Measurements from ENCODE around the gene SPRY1. TPM values are rescaled to one million over a fixed set of nuclear protein-coding genes. Genes with fewer than 3 reads are reported as not detected.

SPRY1 gene
- total RNA-seq, 1 donor from 2014 or later = 28.2 TPM

GRCh38 chr4:123379392-123379791 is 17.2 kb upstream of the SPRY1 start:
- DNase-seq (ENCODE audit: low spot score) = no peak

DNA sequence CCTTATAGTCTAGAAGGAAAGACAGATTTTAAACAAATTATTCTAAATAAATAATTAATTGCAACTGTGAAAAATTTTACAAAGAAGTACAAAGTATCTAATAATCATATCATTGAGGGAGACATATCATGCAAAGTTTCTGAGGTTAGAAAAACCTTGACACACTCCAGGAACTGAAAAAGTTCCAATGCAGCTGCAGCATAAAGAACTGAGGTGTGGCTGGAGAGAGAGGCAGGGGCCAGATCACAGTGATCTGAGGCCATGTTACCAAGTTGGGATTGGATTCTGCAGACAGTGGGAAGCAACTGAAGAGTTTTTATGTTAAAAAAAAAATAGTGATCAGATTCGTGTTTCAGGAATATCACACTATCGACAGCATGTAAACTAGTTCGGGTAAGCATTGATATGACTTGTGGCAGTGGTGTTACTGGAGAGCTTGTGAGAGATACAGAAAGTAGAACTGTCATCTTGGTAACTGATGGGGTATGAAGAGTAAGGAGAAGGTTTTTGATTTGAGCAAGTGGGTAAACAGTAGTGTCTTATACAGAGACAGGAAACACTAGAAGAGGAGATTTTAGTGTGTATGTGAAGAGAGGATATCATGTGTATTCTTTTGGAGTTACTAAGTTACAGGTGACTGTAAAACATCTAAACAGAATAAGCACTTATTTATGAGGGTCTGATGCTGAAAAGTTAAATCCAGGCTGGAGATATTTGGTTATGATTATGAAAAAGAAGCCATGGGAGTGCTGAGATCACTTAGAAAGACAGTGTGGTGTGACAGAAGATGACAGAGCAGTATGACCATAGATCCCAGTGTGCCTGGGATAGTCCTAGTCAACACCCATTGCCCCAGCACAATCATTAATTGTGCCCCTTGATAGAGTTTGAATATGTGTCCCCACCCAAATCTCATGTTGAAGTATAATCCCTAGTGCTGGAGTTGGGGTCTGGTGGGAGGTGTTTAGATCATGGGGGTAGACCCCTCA is 15.6 kb upstream of the SPRY1 start:
- DNase-seq (ENCODE audit: low spot score) = no peak

GRCh38 chr4:123381996-123382395 is 14.6 kb upstream of the SPRY1 start:
- no peak for DNase-seq (ENCODE audit: low spot score)

- DNase-seq (ENCODE audit: low spot score) = no peak
Observed at GRCh38 chr4:123383566-123383965, 13.0 kb upstream of the SPRY1 start.

DNA sequence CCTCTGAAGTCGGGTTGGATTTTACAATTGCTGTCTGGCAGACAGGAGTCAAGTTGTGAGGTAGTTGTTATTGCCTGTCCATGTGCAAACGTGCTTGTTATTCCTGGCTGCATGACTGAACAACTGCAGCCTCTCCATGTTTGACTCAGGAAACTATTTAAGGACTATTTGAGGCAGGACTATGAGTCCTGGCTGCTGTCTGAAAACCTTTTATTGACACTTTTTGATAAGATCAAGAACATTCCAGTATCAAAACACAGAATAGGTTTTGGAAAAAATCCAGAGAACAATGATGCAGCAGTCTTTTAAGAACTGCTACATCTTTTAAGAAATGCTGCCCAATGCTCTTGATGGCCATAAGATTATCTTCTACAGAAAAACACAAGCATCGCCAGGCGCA is 10.0 kb upstream of the SPRY1 start:
- no peak for DNase-seq (ENCODE audit: low spot score)

DNA sequence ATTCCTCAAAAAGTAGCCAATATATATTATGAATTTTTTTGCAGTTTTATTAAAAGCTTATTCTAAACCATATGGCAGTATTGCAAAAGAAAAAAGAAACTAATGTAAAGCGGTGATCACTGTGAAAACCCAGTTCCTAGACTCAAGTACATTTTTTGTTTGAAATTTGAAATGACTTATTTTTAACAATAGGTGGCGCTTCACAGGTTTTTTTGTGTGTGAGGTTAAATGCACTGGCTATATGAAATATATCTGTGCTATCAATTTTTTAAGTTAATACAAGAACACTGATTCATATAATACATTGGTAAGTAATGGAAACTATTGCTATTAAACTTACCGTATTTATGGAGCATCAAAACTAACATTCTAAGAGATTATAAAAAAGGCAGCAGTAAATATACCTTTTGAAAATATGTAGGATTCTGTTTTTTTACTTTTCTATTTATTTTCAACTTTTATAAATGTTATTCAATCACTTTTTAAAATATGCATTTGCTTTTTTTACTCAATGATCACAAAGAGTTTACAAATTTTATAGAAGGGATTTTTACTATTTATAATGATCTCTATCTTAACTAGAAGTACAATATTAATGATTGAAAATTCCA is 5.6 kb upstream of the SPRY1 start:
- no peak for DNase-seq (ENCODE audit: low spot score)

- no peak for DNase-seq (ENCODE audit: low spot score)
Observed at GRCh38 chr4:123393721-123394120, 2.9 kb upstream of the SPRY1 start.

DNA sequence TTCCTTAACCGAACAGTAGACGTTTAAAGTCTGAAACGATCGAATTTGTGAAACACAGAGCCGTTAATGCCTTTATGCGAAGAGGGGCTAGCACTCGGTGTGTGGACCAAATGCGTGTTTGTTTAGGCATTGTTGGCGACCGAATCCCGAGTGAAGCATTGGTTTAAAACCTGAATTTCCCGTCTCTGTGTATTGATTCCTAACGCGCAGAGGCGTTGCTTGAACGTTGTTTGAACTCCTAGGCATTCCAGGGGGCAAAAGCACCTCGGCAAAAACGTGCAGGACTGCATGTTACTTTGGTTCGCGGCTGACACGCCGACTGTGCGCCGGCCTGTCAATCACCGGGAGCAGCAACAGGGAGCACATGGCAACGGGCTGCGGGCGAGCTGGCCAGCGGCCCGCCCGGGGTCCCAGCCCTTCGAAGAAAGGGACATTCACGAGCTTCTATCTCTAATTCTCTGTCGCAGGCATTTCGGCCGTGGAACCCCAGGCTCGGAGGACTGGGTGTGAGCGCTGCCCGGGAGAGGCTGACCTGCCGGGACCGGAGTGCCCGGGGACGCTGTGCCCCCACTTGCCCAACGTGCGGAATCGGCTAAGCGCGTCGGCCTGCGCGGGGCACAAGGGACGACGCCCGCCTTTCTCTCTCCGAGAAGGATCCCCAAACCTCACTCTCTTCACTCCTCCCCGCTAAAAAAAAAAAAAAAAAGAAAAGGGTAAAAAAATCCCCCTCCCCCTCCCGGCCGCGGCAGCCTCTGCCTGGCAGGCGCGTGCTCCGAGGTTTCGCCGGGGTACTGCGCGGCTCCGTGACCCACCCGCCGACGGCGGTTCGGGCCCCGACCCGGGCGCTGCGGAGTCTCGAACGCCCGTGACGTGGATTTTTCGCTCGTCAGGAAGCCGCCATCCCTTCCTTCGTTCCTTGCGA is 810 bp downstream of the SPRY1 start:
- peak; percentile 62 for DNase-seq (ENCODE audit: low spot score)

DNA sequence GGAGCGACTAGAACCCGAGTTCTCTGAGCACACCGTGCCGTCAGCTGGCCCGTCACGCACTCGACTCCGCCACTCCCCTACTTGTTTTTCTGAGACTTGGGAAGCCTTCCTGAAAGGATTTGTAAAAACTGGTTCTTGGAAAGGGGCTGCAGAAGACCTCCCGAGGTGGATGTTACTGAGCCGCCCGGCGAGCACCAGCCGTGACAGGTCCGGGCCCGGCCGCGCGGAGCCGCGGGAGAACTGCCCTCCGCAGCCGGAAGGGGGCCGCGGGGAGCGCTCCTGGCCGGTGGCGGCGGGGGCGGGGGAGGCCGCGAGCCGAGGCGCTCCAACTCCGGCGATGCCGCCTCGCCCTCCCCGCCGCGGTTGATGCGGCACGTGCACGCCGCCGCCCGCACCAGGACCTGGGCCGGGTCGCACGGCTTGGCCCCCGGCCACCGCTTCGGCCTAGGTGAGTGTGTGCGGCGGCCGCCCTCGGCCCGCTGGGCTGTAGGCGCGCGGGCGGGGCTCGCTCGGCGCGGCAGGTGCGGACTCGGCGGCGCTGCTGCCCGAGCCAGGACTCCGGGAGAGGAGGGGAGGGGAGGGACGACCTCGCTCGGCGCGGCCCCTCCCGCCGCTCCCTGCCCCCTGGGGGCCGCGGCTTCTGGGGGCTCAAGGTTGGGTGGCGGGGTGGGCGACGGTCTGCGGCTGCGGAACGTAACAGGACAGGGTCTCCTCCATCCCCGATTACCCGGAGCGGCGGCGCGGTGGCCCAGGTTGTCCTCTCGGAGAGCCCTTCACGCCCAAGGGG is 1.7 kb downstream of the SPRY1 start:
- peak; percentile 62 for DNase-seq (ENCODE audit: low spot score)

DNA sequence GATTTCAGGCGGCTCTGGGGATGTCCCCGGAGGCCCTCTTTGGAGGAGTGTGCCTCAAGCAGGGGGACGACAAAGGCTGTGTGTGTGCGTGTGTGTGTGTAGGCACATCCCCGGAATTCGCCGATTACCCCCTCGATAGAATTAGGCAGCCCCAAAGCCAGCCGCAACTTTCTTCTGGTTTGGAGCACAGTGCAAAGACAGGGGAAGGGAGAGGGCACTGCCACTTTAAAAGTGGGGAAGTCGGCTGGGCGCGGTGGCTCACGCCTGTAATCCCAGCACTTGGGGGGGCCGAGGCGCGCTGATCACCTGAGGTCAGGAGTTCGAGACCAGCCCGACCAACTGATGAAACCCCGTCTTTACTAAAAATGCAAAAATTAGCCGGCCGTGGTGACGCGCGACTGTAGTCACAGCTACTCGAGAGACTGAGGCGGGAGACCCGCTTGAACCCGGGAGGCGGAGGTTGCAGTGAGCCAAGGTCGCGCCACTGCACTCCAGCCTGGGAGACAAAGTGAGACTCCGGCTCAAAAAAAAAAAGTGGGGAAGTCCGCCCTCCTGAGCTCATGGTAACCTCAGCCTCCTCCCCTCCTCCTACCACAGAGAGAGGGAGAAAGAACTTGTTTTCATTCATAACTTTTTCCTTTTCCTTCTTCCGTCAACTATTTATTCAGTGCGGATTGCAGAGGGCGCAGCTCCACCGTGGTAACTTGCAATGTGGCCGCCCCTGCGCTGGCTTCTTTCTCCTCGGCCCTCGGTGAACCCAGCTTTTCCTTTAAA is 2.4 kb downstream of the SPRY1 start:
- DNase-seq (ENCODE audit: low spot score) = peak; percentile 81

DNA sequence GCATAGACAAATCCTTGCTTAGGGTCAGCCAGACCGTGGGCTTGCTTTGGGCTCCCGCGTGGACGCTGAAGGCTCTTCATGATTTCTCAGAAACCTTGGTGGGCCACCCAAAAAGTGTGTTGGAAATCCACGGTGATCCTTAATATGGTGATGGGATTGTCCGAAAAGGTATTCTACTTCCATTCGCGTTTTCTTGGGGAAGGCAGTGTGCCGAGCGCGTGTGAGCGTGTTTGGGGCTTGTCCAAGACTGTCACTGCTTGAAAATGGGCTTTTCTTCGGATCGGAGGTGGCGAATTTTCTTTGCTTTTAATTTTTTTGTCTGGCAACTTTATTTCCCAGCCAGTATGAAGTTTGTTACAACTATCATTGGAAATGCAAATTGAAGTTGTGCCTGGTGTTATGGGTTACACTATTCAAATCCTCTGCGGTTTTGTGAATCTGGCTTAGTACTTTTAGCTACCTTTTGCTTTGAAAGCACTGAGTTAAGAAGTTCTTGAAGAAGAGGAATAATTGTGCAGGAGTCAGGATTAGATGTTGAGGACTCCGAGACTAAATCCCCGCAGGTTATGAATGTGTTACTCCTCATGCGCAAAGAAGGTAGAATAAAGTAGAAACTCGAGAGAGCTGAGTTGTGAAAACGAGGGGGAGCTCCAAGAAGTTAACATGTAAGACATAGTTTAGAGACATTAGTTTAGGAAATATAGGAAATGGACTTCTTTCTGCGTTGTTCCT is 3.2 kb downstream of the SPRY1 start:
- DNase-seq (ENCODE audit: low spot score) = peak; percentile 21

DNA sequence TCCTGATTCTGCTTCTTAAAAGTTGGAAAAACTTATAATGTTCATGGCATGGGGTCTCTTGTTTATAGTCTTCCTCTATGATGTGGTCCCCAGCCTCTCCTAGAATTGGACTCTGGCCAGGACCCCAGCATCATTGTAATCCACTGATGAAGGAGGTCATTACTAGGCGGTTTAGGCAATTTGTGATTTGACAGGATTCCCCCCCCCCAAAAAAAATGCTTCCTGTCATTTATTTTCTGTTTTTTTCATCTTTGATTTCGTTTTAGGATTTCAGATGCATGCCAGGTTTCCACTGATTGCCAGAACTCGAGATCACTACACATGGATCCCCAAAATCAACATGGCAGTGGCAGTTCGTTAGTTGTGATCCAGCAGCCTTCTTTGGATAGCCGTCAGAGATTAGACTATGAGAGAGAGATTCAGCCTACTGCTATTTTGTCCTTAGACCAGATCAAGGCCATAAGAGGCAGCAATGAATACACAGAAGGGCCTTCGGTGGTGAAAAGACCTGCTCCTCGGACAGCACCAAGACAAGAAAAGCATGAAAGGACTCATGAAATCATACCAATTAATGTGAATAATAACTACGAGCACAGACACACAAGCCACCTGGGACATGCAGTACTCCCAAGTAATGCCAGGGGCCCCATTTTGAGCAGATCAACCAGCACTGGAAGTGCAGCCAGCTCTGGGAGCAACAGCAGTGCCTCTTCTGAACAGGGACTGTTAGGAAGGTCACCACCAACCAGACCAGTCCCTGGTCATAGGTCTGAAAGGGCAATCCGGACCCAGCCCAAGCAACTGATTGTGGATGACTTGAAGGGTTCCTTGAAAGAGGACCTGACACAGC is 4.9 kb downstream of the SPRY1 start:
- DNase-seq (ENCODE audit: low spot score) = no peak

GRCh38 chr4:123402121-123402465 is 5.5 kb downstream of the SPRY1 start:
- DNase-seq (ENCODE audit: low spot score) = no peak

DNA sequence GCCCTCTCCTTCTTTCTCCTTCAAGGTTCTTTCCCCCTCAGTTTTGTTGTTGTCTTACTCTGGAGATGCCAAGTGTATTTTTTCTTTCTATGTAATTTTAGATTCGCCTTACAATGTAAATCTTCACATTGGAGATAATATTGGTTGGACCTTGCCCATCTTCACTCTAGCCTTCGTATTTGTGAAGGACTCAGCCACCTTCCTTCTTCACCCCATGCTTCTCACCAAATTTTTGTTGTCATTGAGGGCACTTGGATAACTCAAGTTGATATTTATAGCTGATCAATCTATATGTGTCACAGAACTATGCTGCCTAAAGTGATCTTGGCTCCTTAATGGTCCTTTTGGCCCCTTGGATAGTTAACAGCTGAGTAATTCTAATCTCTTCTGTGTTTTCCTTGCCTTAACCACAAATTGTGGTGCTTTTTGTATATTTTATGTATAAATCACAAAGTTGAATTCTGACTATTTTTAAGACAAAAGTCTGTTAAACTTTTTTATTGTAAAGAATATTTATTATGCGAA is 6.5 kb downstream of the SPRY1 start:
- DNase-seq (ENCODE audit: low spot score) = no peak

DNA sequence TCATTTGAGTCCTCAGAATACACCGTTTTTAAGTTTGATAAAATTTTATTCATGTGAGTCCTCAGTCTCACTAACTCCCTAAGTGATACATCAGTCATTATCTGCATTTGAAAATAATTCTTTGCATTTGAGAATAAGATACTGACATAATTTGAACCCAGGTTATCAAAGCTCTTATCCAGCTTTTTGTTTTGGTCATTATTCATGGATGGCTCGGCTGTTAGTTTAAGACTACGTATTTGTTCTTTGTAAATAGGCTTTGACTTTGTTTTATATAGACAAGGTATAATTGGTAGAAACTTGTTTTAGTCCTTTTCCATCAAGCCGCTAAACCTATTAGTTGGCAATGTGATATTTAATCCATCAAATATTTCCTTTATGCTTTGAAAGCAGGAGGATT is 7.9 kb downstream of the SPRY1 start:
- DNase-seq (ENCODE audit: low spot score) = no peak

- no peak for DNase-seq (ENCODE audit: low spot score)
Observed at GRCh38 chr4:123405267-123405865, 8.8 kb downstream of the SPRY1 start.

- DNase-seq (ENCODE audit: low spot score) = no peak
Observed at GRCh38 chr4:123406872-123407271, 10.3 kb downstream of the SPRY1 start.

- DNase-seq (ENCODE audit: low spot score) = no peak
Observed at GRCh38 chr4:123408471-123409084, 12.0 kb downstream of the SPRY1 start.
